Astrocyte (in vitro differentiated cells and primary cell): Measurements from ENCODE around the gene NPPB.
A peak's percentile ranks its signal among the peaks of the same experiment; 100 is the strongest.

Experiments used
- EZH2 ChIP-seq: IDR thresholded peaks from 2 replicates; pipeline ENCODE4 v1.6.1; 2012; ENCODE audit warnings: mild to moderate bottlenecking, low read length, inconsistent platforms; ENCODE audit not compliant: insufficient read depth
- TF ChIP-seq, protein P1 (sequence below): IDR thresholded peaks from 2 replicates; pipeline ENCODE4 v1.5.1; 2011; ENCODE audit warnings: low read depth, mild to moderate bottlenecking, inconsistent platforms, low read length, moderate library complexity; ENCODE audit not compliant: insufficient read depth

DNA sequence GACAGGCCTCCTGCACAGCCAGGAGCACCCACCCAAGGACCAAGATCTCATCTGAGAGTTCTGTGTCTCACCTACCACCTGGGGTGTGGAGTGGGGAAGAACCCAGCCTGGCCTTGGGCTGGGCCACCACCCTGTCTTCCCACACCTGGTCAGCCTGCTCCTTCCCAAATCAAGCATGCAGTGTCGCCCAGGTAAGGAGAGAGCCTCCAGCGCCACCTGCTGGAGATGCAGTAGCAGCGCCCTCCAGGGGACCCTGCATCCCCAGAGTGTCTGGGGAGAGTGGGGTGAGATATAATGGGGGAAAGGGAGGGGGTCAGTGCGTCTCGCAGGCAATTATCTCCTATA is 35.1 kb upstream of the NPPB start:
- TF ChIP-seq, protein P1, sequence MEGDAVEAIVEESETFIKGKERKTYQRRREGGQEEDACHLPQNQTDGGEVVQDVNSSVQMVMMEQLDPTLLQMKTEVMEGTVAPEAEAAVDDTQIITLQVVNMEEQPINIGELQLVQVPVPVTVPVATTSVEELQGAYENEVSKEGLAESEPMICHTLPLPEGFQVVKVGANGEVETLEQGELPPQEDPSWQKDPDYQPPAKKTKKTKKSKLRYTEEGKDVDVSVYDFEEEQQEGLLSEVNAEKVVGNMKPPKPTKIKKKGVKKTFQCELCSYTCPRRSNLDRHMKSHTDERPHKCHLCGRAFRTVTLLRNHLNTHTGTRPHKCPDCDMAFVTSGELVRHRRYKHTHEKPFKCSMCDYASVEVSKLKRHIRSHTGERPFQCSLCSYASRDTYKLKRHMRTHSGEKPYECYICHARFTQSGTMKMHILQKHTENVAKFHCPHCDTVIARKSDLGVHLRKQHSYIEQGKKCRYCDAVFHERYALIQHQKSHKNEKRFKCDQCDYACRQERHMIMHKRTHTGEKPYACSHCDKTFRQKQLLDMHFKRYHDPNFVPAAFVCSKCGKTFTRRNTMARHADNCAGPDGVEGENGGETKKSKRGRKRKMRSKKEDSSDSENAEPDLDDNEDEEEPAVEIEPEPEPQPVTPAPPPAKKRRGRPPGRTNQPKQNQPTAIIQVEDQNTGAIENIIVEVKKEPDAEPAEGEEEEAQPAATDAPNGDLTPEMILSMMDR, result peak; percentile 67
- no peak for TF ChIP-seq EZH2
